ENCODE results near the gene MCCC1.

MCCC1 gene

DNA sequence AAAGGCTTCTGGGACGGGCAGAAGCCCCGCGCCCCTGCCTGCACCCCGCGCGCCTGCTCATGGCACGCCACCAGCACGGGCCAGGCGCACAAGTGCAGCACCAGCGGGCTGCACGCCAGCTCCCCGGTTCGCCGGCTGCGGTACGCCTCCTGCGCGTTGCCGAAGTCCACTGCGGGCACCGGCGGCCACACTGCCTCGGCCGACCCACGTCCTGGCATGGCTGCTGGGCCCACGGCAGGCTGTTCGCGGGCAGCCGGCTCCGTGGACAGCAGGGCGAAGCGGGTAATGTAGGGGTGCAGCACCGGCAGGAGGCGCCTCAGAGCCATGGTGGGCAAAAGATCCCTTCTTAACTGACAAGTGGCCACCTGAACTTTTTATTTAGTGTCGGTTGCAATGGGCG is 34.8 kb downstream of the MCCC1 start:
- no peak overlapping the region for H3K4me3 ChIP-seq (ENCODE audit: low read length)
- DNase-seq (ENCODE audit: low read depth, low spot score), result no peak

- no peak overlapping the region for H3K4me3 ChIP-seq (ENCODE audit: low read length)
Measured at GRCh38 chr3:183061391-183062172, 37.7 kb downstream of the MCCC1 start.

DNA sequence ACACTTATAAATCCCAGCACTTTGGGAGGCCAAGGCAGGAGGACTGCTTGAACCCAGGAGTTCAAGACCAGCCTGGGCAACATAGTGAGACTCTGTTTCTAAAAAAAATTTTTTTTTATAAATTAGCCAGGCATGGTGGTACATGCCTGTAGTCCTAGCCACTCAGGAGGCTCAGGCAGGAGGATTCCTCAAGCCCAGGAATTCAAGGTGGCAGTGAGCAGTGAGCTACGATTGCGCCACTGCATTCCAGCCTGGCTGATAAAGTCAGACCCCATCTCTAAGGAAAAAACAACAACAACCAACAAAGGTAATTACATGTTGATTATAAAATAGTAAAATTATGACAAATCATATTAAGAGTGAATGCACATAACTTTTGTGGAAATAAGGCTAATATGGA is 40.9 kb downstream of the MCCC1 start:
- DNase-seq (ENCODE audit: low read depth, low spot score), result no peak
- H3K4me3 ChIP-seq (ENCODE audit: low read length), result no peak overlapping the region

More at GRCh38 chr3:183061391-183062172, 37.7 kb downstream of the MCCC1 start:
- no peak for DNase-seq (ENCODE audit: low read depth, low spot score)

DNA sequence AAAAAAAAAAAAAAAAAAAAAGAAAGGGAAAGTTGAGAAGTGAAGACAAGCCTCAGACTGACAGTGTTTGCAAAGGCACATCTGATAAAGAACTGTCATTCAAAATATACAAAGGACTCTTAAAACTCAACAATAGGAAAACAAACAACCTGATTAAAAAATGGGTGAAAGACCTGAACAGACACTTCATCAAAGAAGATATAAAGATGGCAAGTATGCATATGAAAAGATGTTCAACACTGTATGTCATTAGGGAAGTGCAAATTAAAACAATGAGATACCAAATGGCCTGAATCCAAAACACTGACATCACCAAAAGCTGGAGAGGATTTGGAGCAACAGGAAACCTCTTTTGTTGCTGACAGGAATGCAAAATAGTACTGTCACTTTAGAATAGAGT is 48.6 kb downstream of the MCCC1 start:
- H3K4me3 ChIP-seq (ENCODE audit: low read length), result no peak overlapping the region
- DNase-seq (ENCODE audit: low read depth, low spot score), result no peak

DNA sequence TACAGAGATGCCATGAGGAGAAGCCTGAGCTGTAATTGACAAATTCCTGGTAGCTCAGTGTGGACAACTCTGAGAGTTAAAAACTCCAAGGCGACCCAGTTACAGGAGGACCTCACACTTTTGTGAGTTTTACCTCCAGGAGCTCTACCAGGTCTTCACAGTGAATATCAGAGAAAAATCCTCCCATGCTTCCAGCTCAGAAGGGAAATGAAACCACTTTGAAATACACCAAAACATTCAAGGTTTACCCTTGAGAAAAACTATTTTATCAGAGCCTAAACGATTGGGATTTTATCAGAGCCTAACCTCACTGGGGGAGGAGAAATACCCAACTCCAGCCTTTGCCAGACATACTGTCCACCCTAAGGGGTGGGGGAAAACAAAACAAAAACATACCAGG is 52.4 kb downstream of the MCCC1 start:
- no peak for DNase-seq (ENCODE audit: low read depth, low spot score)
- H3K4me3 ChIP-seq (ENCODE audit: low read length), result no peak overlapping the region

- no peak overlapping the region for H3K4me3 ChIP-seq (ENCODE audit: low read length)
- DNase-seq (ENCODE audit: low read depth, low spot score), result no peak
Measured at GRCh38 chr3:183044547-183045229, 54.6 kb downstream of the MCCC1 start.

DNA sequence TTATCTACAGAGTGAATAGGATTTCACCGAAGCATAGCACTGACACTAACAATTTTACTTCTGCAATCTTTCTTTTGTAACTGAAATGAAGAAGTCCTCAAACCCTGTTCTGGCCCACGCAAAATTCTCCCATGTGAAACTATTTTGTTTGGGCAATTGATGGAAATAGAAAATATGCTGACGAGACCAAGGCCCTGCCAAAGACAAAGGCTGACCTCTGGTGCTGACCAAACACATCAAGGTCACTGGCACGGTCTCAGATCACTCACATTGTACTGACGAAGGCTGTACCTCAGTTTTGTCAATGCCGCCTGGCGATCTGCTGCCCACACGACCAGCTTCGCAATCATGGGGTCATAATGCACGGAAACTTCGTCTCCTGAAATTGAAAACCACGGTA is 60.5 kb downstream of the MCCC1 start:
- DNase-seq (ENCODE audit: low read depth, low spot score), result no peak
- no peak overlapping the region for H3K4me3 ChIP-seq (ENCODE audit: low read length)

GRCh38 chr3:183038221-183038620 is 61.1 kb downstream of the MCCC1 start:
- no peak overlapping the region for H3K4me3 ChIP-seq (ENCODE audit: low read length)
- no peak for DNase-seq (ENCODE audit: low read depth, low spot score)

DNA sequence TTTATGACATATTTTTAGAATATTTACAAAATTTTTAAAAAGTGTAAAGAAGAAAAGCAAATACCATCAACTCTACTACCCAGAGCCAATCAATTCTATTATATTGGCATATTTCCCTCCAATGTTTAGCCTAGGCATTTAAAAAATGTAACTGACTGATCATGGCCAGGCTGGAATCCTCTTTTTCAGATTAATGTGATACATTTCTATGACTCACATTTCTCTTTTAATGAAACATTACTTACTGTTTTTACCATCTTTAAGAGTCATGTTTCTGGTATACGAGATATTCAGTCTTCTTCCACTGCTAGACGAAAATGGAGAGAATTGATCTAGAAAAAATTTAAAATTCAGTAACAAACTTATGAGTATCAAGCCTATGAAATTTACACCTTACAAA is 65.5 kb downstream of the MCCC1 start:
- no peak overlapping the region for H3K4me3 ChIP-seq (ENCODE audit: low read length)
- no peak for DNase-seq (ENCODE audit: low read depth, low spot score)

GRCh38 chr3:183032880-183033555 is 66.3 kb downstream of the MCCC1 start:
- H3K4me3 ChIP-seq (ENCODE audit: low read length), result no peak overlapping the region
- no peak for DNase-seq (ENCODE audit: low read depth, low spot score)

DNA sequence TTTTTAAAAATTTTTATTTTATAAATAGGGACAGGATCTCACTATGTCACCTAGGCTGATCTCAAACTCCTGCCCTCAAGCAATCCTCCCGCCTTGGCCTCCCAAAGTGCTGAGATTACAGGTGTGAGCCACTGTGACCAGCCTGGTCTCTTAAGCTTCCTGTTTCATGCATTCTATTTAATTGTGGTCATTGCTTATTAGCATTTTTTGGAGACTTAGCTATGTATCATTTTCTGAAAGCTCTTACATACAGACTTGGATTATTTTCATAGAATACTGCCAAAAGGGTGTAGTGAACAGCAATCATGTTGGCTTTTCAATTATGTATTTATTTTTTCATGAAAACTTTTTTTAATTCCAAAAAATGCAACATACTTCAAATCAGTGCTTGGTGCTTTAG is 67.5 kb downstream of the MCCC1 start:
- DNase-seq (ENCODE audit: low read depth, low spot score), result no peak
- no peak overlapping the region for H3K4me3 ChIP-seq (ENCODE audit: low read length)

DNA sequence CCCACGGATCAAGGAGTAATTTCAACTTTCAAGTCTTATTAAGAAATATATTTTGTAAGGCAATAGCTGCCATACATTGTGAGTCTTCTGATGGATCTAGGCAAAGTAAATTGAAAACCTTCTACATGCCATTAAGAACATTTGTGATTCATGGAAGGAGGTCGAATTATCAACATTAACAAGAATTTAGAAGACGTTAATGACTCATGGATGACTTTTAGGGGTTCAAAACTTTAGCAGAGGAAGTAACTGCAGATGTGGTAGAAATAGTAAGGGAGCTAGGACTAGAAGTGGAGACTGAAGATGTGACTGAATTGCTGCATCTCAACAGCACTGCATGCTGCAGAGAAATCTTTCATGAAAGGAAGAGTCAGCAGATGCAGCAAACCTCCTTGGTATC is 70.9 kb downstream of the MCCC1 start:
- no peak overlapping the region for H3K4me3 ChIP-seq (ENCODE audit: low read length)
- no peak for DNase-seq (ENCODE audit: low read depth, low spot score)

GRCh38 chr3:183027276-183027675 is 72.0 kb downstream of the MCCC1 start:
- no peak for DNase-seq (ENCODE audit: low read depth, low spot score)

GRCh38 chr3:183022936-183023516 is 76.3 kb downstream of the MCCC1 start:
- H3K4me3 ChIP-seq (ENCODE audit: low read length), result no peak overlapping the region

More at GRCh38 chr3:183027276-183027675, 72.0 kb downstream of the MCCC1 start:
- H3K4me3 ChIP-seq (ENCODE audit: low read length), result no peak overlapping the region

GRCh38 chr3:183018421-183019192 is 80.7 kb downstream of the MCCC1 start:
- H3K4me3 ChIP-seq (ENCODE audit: low read length), result no peak overlapping the region
- DNase-seq (ENCODE audit: low read depth, low spot score), result peak; percentile 39

More at GRCh38 chr3:183022936-183023516, 76.3 kb downstream of the MCCC1 start:
- no peak for DNase-seq (ENCODE audit: low read depth, low spot score)

DNA sequence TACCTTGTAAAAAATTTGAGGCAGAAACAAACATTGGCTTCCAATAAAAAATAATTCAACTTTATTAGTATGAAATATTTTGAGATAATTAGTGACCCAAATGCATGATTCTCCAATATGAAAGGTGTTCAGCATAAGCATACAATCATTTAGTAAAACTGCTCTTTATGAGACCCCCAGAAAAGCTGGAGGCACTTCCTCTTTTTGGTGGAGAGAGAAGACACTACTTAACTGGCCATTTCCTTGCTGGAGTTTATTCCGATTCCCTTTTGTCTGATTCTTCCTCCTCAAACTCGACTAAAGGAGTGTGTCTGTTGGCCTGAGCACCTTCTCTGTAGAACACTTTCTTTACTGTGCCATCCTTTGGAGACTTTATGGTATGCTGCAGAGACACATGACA is 84.1 kb downstream of the MCCC1 start:
- DNase-seq (ENCODE audit: low read depth, low spot score), result no peak
- no peak overlapping the region for H3K4me3 ChIP-seq (ENCODE audit: low read length)

GRCh38 chr3:183013856-183014255 is 85.4 kb downstream of the MCCC1 start:
- H3K4me3 ChIP-seq (ENCODE audit: low read length), result no peak overlapping the region
- DNase-seq (ENCODE audit: low read depth, low spot score), result no peak

- H3K4me3 ChIP-seq (ENCODE audit: low read length), result no peak overlapping the region
- no peak for DNase-seq (ENCODE audit: low read depth, low spot score)
Measured at GRCh38 chr3:183013074-183013473, 86.2 kb downstream of the MCCC1 start.

GRCh38 chr3:183008800-183009199 is 90.5 kb downstream of the MCCC1 start:
- H3K4me3 ChIP-seq (ENCODE audit: low read length), result no peak overlapping the region
- DNase-seq (ENCODE audit: low read depth, low spot score), result no peak
